HuH-7 (cell line): ENCODE measurements around the gene SAMSN1.
A peak's percentile ranks its signal among the peaks of the same experiment; 100 is the strongest.

Experiments
- DNase-seq: peaks from one replicate; pipeline ENCODE4 v3.0.0; 2011; ENCODE audit warnings: low spot score

SAMSN1 gene

DNA sequence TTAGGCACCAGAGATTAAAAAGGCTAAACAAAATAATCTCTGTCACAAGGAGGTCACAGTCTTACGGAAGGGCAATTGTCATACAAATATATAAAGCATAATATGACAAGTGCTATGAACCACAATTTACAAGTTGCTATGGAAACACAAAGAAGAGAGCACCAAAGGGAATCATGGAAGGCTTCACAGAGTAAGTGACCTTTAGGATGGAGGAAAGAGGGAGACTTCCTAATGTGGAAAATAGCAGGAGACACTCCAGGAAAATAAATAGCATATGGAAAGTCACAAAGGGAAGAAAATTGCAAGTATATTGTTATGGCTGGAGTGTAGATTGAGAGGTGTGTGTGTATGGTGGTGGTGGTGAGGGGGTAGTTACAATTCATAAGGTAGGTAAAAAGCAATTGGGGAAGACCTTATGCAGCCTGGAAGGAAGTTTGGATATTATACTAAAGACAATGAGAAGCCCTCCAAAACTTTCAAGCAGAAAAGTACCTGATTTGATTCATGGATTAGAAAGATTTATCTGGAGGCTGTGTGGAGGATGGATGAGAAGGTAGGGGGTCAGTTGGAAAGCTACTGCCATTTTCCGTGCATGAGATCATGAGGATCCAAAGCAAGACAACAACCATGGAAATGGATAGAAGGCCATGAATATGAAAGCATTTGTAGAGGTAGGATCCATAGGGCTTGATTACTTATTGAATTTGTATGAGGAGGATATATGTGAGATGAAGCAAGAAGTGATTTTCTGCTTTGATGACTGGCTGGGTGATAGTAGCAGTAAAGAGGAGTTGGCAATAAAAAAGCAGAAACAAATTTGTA, 61.7 kb downstream of the SAMSN1 start:
- no peak for DNase-seq

DNA sequence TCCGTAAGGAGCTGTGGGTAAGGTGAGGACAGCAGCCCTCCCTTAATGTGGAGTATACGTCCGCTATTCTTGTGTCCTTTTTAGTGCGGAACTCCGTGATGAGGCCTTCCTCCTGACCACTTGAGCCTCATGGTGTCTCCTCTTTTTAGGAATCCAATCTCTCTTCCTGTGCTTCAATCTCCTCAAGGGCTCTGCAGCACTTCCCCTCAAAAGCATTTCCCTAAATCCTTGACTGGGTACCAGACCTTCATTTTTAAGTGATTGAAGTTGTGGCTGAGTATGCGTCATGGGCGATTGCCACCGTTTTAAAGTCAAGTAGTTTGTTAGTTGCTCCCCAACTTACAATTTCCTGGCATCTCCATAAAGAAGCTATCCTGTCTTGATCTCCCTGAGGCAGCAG, 62.8 kb downstream of the SAMSN1 start:
- DNase-seq = no peak

DNA sequence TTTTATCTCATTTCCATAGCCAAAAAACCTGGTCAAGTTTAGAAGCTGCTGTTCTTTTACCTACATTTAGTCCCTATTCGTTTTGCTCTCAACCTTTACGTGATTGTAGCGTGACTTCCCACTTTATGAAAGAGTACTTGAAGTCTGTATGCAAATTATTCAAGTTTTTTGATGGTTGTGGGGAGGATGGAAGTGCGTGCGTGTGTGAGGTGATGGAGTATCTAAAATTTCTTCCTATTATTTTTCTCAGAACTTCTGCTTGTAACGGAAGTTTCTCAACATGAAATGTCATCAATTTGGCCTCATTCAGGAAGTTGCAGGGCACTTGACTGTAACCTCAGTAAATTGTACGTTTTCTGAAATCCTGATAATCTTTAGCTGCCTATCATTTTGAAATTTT, 64.0 kb downstream of the SAMSN1 start:
- no peak for DNase-seq

DNA sequence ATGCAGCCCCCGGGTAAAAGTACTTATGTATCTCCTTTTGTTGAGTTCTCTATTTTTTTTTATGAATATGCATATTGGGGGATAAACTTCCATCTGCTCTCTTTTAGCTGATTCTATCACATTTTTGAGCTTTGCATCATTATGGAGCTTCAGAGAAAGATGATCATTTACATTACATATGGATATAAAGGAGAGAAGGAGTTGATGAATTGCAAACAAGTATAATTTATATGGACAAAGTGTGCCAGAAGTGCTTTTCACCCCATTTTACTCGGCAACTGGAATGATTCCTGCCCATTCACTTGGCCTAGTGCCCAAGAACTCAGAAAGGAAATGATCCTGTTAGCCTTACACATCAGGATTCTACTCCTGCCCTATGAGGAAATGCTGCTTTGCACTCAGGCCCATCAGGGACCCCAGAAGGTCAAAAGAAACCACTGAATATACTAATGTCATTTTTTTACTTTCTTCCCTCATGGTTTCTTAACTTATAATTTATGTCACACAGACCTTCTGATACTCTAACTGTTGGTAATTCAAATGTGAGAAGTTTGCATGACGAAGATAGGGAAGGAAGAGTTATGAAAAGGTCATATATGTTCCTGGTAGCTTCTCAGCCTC, 65.6 kb downstream of the SAMSN1 start:
- no peak for DNase-seq

DNA sequence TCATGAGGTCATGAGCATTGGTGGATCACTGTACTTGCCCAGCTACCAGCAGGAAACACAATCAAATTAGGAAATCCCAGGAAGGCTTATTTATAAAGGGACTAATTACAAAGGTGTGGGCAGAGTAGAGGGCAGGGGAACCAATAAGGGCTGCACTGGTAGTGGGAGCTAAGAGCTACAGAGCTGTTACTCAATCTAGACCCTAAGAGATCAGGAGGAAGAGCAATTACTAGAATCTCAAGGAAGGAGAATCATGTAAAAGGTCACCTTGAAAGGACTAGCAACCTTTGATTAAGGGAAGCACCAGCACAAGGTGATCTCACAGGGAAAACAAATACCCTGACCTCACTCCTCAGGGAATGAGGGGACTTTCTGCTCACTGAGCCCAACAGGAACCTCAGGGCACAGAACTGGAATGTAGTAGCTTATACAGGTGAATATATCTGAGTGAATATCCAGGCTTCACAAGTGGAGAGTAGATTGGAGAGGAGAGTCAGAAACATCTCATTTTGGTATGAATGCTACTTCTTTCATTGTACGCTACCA, 66.8 kb downstream of the SAMSN1 start:
- no peak for DNase-seq

DNA sequence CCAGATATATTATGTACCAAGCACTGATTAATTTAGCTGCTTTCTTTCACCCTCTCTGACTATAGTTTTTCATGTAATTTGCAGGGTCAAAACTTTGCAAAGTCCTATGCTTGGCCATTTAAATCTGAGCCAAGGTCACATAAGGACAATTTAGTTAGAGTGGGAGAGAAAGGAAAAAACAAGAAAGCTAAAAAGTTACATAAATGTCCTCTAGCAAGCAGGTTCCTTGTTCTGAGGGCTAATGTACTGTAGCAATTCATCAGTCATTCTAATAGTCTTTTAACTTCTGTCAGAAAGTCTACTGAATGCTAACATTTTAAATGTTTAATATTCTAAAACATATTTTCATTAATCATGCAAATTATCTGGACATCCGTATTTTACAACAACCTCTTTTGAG, 68.3 kb downstream of the SAMSN1 start:
- DNase-seq = no peak

DNA sequence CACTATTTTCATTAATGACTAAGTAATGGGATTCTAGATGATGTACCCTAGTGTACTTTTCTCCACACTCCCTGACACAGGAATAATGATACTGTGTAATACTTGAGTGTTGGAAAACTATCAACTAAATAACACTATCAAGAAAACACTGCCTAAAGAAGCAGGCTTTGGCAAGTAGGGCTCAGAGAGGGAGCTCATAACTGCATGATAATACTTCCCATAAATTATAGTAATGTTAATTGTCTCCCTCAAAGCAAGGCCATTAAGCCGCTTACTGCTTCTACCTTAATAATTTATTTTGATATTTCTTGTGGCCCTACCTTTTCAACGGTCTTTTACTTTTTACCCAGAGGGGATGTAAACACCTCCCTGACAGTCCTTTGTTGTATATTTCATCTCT, 69.0 kb downstream of the SAMSN1 start:
- DNase-seq = no peak

DNA sequence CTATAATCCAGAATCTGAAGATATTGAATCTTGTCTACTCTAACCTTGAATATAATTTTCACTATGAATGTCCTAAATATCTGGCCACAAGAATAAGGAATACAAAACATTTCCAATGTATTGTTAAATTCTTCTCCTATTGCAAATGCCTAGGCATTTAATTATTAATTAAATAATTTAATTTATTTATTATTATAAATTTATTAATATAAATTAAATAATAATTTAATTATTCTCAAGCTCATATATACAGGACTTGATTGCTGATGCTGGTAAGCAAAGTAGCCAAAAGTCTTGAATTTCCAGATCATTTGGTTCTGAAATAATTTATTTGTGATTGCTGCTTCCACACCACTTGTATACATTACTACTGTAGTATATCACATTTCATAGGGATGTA, 71.1 kb downstream of the SAMSN1 start:
- DNase-seq = no peak

DNA sequence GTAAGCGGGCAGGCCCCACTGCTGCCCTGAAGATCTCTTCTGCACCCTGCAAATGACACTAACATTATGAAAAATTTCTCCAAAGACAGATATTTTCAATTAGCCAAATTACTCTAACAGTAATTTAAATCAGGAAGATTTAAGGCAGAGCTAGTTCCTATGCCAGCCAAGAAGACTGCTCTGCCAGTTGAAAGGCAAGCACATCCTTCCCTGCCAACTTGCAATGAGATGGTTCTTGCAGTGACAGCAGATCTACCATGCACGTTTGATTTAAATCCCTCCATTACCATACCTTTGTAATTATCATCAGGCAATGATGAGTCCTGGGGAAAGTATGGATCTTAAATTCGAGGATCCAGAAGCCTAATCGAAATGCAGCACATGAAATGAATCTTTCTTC, 76.5 kb downstream of the SAMSN1 start:
- DNase-seq = no peak

DNA sequence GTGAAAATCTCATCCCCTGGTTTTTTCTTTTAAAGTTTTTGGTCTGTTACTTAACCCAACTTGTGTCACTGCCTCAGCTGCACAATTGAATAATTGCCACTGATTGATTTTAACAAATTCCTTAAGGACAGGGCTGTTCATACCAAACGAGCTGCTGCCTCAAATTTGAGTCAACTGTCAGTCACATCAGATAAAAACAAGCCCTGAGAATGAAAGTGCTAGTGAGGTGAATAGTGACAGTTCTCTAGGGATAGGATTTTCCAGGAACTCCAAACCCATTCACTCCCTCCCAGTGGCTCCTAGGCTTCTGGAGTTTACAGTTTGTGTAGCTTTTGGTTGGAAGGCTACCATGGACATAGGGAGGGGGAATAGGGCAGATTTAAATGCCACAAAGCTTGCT, 79.4 kb downstream of the SAMSN1 start:
- DNase-seq = no peak

DNA sequence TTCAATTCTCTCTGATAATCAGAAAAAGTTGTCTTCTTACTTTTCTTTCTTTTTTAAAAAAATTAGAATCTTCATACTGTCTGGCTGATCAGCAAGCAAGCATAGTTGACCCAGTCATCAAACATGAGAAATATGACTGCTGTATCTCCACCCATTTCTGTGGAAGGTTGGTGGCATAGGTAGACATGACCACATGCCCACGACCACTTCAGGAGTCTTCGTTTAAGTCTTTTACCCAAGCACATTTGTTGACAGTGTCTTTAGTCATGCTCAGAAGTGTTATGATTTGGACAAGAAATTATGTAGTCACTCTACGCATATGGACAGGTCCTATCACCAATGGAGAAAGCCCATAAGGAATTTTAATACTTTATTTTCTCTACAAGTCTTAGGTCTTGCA, 88.4 kb downstream of the SAMSN1 start:
- DNase-seq = no peak

DNA sequence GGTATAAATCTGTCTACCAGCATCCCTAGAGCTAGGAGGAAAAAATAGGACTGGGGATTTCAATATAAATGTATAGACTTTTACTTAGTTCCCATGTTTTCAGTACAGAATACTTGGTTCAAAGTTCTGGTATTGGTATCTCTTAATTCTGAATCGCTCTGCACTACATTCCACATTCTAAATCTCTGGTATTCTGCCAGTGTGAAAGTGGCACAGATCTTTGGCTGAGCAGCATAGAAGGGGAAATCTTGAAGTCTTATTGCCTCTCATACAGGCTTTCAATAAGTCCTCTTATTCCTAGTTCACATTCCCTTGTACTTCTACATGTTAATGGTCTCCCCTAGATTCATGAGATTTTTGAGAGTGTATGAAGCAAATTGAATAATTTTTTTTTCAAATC, 89.2 kb downstream of the SAMSN1 start:
- DNase-seq = no peak

DNA sequence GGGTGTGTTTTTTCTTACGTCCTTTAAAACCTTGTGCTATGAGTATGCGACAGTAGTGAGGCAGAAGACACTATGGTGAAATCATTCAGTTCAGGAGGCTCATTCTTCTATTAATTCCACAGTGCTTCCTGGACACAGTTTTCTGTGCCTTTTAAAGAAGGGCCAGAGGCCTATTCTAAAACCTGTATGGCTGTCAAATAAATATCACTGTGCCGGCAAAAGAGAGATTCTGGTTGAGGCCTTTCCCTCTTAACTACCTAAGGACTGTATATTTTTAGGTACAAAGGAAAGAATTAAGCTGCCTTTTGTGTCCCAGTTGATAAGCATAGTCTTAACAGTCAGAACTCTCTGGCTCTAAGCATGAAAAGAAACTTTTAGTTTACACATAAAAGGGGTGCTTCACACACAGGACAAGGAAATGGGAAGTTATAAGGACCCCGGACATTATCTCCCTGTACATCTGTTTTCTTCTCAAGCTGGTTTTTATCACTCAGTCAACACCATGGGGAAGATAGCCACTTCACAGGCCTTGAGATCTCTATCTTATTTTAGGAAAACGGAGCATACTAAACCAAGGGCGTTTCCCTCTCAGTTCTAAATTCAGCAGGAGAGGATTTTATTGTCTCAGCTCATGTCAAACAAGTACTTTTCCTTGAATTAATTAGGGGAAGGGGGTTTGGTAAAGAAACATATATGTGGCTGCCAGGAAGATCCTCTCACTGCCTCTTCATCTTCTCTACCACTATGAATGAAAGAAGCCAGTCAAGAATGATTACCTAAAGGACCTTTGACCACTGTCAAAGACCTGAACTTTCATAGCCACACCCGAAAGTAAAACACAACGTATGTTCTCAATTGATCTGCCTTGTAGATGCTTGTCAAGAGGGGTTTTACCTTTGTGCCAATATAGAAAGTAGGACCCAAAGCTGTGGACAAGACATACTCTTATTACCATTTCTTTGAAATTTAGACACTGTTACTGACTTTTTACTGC, 91.8 kb downstream of the SAMSN1 start:
- peak; percentile 3 for DNase-seq

DNA sequence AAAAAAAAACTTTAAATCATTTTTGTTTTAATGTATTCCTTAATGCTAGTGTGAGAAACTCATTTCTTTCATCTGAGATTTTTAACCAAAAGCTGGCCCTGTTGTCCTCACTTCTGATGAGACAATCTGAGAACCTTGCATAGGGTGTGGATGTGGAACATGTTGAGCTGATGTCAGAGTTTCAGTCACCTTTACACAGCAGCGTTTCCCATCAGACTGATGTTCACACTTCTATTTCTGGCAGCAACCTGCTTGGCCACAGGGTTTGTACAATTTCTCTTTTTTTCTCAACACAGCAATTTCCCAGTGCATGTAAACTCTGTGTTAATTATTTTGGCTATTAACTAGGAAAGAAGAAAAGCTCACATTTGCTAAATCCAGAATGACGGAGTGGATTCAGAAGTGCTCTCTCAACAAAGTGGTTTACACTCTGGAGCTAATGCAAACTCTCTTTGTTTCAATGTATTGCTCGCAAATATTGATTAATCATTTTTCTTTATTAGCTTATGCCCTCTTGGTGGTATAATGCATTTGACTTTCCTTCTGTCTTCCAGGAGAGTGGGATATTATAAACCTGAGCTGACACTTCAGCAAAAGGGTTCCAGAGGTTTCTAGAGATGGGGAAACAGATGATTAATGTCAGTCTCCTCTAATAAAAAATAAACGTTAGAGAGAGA, 92.6 kb downstream of the SAMSN1 start:
- no peak for DNase-seq

DNA sequence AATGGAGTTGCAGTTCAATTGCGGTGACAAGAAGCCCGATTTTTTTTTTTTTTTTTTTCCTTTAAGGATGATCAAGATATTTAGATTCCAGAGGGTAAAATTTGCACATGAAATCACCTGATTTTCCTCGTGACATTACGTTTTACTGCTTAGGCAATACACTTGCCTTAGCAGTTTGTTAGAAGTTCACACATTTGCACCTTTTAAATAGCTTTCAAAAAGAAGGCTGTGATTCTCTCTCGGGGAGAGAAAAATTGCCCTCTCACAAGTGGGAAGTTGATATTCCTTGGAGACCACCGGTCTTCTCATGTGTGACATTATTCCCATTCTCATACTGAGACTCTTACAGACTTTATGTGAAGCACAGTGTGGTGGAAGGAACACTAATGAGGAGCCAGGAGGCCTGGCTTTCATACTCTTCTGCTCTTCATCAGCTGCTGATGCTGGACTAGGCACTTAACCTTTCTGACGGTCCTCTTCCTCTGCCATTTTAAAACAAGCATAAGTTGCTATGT, 93.3 kb downstream of the SAMSN1 start:
- no peak for DNase-seq

DNA sequence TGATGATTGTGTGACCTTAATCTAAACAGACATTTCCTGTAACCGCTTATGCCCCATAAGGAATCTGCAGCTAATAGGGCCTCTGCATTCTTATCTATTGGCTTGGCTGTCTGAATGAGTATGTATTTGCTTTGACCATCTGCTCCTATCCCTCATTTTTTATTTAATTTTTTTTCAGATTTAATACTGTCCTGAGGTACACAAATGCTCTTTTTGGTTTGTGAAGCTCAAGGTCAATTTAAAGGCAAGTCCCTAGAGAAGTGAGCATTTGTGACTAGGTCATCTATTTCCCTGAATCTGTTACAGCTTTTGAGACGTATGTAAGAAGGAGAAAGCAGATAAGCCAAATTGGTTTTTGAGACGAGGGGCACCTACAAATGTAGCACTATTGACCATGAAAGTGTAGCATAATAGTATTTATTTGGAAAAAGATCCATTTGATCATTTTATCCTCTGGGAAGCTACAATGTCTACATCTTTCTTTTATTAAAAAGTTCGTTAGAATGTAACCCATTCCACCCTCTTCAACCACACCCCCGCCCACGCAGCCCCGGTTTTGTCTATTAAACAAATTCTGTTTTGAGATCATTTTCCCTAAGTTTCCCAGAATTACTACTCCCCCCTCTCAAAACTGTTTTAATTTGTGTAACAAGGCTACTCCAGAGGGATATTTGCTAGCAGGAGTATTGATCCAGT, 93.9 kb downstream of the SAMSN1 start:
- no peak for DNase-seq

DNA sequence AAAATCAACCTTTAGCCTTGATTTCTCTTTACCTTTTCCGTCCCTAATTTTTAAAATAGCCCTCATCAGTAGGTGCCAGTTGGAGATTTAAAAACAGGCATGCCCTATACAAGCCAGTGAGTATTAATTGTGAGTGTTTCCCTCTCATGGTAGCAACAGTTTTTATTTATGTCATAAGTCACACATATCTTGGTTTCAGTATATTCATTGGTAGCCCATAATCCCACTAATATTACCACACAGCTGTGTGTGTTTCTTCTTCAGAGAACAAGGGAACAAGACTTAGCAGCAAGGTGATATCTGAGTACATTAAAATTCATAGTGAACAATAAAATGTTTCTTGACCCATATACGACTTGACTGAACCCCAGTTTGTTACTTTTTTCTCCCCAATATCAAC, 94.6 kb downstream of the SAMSN1 start:
- no peak for DNase-seq

DNA sequence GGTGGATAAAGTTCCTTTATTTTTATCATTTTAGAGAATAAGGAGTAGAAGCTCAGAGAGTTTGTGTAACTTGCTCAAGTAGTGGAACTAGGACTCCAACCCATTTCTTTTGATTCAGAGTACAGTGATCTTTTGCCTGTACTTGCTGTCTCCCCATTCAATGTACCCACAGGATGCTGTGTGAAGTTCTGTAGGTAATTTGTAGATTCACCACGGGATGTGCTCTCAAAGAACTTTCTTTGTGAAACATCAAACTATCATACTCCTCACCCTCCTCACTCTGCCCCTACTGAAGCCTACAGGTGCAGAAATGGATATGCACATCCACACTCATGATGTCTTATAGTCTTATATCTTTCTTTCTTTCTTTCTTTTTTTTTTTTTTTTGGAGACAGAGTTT, 97.3 kb downstream of the SAMSN1 start:
- DNase-seq = no peak

DNA sequence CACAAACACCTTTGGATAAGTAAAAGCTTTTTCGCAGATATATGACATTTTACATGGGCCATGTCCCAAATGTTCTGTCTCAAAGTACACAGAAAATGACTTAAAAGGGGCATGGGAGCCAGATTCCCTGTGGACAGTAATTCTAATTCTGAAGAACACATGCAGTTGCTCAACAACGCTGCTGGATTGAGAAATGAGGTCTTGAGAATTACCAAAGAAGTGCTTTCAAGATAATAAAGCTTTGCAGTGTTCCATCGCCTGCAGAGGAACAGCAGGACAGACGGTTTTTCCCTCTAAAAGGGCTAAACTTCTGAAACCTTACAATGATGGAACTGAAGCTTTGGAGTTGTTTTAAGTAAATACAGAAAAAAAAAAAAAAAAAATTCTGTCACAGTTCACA, 107.9 kb downstream of the SAMSN1 start:
- no peak for DNase-seq

DNA sequence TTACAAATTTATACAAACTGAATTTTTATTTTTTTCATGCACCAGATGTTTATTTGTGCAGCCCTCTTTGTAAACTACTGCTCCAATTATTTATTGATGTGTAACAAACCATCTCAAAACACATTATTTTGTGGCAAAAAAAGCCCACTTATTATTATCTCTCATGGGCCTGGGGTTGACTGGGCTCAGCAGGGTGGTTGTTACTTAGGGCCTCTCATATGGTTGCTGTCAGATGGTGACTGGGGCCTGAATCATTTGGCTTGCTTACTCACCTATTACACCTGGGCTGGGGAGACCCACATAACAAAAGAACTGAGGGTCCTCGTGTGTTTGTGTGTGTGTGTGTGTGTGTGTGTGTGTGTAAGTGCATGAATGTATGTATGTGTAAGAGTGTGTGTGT, 110.7 kb downstream of the SAMSN1 start:
- no peak for DNase-seq
